Measurements from ENCODE around the gene CLDN7.

DNA sequence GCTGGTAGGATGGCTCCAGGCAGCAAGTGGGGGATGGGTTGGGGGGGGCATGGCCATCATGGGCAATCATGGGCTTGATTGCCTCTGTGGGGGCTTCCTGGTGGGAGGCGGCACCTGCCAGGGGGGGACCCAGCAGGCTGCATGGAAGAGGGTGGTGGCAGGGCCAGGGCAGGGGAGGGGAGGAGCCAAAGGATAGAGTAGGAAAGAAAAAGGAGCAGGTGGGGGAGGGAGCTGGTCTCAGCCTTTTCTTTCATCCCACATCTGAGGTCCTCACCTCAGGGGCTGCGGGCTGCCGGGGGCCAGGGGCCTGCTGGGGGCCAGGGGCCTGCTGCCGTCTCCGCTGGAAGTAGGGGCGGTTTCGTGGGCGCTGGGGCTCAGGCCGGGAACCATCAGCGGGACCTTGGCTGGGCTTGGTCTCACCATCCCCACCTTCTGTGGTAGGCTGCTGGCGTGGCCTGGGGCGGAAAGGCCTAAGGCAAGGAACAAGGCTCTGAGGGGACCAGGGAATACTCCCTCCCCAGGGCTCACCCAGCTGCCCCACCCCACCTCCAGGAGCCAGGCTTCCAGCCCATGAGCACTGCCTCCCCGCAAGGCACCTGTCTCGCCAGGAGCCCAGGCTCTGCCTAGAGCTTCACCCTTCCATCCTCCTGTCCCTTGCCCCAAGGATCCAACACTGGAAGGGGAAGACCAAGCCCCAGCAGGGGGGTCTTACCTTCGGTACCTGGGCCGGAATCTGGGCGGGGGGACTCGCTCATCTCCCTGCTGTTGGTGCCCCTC, 27.2 kb upstream of the CLDN7 start:
- TF ChIP-seq, protein P1, sequence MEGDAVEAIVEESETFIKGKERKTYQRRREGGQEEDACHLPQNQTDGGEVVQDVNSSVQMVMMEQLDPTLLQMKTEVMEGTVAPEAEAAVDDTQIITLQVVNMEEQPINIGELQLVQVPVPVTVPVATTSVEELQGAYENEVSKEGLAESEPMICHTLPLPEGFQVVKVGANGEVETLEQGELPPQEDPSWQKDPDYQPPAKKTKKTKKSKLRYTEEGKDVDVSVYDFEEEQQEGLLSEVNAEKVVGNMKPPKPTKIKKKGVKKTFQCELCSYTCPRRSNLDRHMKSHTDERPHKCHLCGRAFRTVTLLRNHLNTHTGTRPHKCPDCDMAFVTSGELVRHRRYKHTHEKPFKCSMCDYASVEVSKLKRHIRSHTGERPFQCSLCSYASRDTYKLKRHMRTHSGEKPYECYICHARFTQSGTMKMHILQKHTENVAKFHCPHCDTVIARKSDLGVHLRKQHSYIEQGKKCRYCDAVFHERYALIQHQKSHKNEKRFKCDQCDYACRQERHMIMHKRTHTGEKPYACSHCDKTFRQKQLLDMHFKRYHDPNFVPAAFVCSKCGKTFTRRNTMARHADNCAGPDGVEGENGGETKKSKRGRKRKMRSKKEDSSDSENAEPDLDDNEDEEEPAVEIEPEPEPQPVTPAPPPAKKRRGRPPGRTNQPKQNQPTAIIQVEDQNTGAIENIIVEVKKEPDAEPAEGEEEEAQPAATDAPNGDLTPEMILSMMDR (IDR thresholded peaks at IDR 0.05), result no peak
- no peak for TF ChIP-seq POLR2AphosphoS5 (IDR thresholded peaks at IDR 0.05)

All from gastroesophageal sphincter (tissue), 3 donors.